ENCODE measurements around the gene MIPOL1. TPM values are rescaled to one million over a fixed set of nuclear protein-coding genes. Genes with fewer than 3 reads are reported as not detected.
"Not testable (repeated sequence)": the region's sequence is repeated elsewhere in the genome, so short reads cannot be mapped to it uniquely, and the experiment has no call there.

The MIPOL1 gene
- total and polyA plus RNA-seq, 2 donors from 2014 or later, result 4.4 to 14.8 TPM

DNA sequence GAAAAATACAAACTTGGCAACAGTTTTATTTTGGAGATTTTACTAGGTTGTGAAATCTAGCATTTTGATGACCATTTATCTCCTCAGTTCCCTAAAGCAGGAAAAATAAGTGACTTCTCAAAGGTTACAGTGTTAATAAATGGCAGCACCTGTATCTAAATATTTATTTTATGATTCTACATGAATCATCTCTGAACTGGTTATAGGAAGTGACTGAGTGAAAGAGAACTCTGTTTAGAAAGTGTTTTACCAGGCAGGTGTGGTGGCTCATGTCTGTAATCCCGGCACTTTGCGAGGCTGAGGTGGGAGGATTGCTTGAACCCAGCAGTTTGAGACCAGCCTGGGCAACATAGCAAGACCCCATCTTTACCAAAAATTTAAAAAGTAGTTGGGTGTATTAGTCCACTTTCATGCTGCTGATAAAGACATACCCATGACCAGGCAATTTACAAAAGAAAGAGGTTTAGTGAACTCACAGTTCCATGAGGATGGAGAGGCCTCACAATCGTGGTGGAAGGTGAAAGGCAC, 26.3 kb downstream of the MIPOL1 start:
- TF ChIP-seq, protein P1, sequence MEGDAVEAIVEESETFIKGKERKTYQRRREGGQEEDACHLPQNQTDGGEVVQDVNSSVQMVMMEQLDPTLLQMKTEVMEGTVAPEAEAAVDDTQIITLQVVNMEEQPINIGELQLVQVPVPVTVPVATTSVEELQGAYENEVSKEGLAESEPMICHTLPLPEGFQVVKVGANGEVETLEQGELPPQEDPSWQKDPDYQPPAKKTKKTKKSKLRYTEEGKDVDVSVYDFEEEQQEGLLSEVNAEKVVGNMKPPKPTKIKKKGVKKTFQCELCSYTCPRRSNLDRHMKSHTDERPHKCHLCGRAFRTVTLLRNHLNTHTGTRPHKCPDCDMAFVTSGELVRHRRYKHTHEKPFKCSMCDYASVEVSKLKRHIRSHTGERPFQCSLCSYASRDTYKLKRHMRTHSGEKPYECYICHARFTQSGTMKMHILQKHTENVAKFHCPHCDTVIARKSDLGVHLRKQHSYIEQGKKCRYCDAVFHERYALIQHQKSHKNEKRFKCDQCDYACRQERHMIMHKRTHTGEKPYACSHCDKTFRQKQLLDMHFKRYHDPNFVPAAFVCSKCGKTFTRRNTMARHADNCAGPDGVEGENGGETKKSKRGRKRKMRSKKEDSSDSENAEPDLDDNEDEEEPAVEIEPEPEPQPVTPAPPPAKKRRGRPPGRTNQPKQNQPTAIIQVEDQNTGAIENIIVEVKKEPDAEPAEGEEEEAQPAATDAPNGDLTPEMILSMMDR (IDR thresholded peaks at IDR 0.05; ENCODE audit: borderline replicate concordance, extremely low read depth, insufficient read depth), result no peak
- Histone ChIP-seq H3K9ac (ENCODE audit: low read length in 3 of 3) (no peak overlapping the region), H3K27ac (ENCODE audit: low read depth in 2 of 2, low read length in 2 of 2) (no peak overlapping the region), H3K27me3 (ENCODE audit: control insufficient read depth, insufficient read depth, low read length) (no peaks in the 10 kb centered on the region), H3K9me3 (ENCODE audit: control insufficient read depth in 2 of 3, insufficient read depth in 1 of 3, low read length in 3 of 3) (peaks cover 0 to 6% (median 0%) of the 10 kb centered on the region in 3 donors), H3K4me3 (ENCODE audit: low read length in 3 of 3) (no peak overlapping the region), H3K4me1 (ENCODE audit: control insufficient read depth in 2 of 3, insufficient read depth in 2 of 3, low read depth in 1 of 3, low read length in 3 of 3) (no peaks in the 10 kb centered on the region), H3K36me3 (ENCODE audit: control insufficient read depth in 2 of 3, insufficient read depth in 3 of 3, low read length in 3 of 3) (no peaks in the 10 kb centered on the region)
- DNase-seq (no peak), FAIRE-seq (no peak)
- intact Hi-C loops (cut with DNase I), result no loop called here

DNA sequence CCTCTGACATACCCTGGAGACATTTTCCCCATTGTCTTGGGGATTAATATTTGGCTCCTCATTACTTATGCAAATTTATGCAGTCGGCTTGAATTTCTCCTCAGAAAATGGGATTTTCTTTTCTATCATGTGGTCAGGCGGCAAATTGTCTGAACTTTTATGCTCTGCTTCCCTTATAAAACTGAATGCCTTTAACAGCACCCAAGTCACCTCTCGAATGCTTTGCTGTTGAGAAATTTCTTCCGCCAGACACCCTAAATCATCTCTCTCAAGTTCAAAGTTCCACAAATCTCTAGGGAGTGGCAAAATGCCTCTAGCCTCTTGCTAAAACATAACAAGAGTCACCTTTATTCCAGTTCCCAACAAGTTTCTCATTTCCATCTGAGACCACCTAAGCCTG, 27.9 kb downstream of the MIPOL1 start:
- H3K9me3 ChIP-seq (ENCODE audit: control insufficient read depth in 2 of 3, insufficient read depth in 1 of 3, low read length in 3 of 3); H3K4me1 ChIP-seq (ENCODE audit: control insufficient read depth in 2 of 3, insufficient read depth in 2 of 3, low read depth in 1 of 3, low read length in 3 of 3); H3K27me3 ChIP-seq (ENCODE audit: control insufficient read depth, insufficient read depth, low read length); DNase-seq; intact Hi-C loops (cut with DNase I); H3K36me3 ChIP-seq (ENCODE audit: control insufficient read depth in 2 of 3, insufficient read depth in 3 of 3, low read length in 3 of 3); H3K4me3 ChIP-seq (ENCODE audit: low read length in 3 of 3); H3K9ac ChIP-seq (ENCODE audit: low read length in 3 of 3); H3K27ac ChIP-seq (ENCODE audit: low read depth in 2 of 2, low read length in 2 of 2); FAIRE-seq: not testable (repeated sequence)

DNA sequence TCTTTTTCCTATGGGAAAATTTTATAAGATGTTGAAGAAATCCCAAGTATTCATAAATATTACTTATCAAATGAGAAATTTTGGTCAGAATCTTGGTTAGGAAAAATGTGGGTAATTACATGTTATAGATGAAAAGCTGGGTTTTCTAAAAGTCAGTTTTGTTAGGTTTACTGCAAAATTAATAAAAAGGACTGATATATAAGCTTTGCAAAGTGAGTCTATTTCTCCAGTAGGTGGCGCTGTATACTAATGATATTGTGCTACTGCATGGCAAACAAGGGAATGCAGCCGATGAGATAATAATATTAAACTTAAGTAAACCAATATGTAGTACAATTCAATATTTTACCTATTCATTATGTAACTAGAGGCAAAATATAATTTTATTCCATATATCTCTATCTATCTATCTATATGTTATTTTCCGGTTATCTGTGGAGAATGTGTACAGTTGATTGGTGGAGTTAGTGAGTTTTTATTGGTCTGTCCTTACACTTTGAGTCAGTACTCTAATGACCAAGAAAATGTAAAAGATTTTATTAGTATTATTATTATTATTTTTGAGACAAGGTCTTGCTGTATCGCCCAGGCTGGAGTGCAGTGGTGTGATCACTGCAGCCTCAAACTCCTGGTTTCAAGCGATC, 32.9 kb downstream of the MIPOL1 start:
- FAIRE-seq (peak; percentile 93), DNase-seq (peak in 2 of 5 donors; percentile 71 to 72)
- H3K27me3 ChIP-seq (ENCODE audit: control insufficient read depth, insufficient read depth, low read length), result no peaks in the 10 kb centered on the region
- no peaks in the 10 kb centered on the region for H3K9me3 ChIP-seq (ENCODE audit: control insufficient read depth in 2 of 3, insufficient read depth in 1 of 3, low read length in 3 of 3)
- H3K36me3 ChIP-seq (ENCODE audit: control insufficient read depth in 2 of 3, insufficient read depth in 3 of 3, low read length in 3 of 3), result no peaks in the 10 kb centered on the region
- H3K4me3 ChIP-seq (ENCODE audit: low read length in 3 of 3), result no peak overlapping the region
- no peak overlapping the region for H3K27ac ChIP-seq (ENCODE audit: low read depth in 2 of 2, low read length in 2 of 2)
- no peaks in the 10 kb centered on the region for H3K4me1 ChIP-seq (ENCODE audit: control insufficient read depth in 2 of 3, insufficient read depth in 2 of 3, low read depth in 1 of 3, low read length in 3 of 3)
- intact Hi-C loops (cut with DNase I), result no loop called here
- H3K9ac ChIP-seq (ENCODE audit: low read length in 3 of 3), result no peak overlapping the region
- TF ChIP-seq, protein P1 (IDR thresholded peaks at IDR 0.05; ENCODE audit: borderline replicate concordance, extremely low read depth, insufficient read depth), result peak; percentile 64

DNA sequence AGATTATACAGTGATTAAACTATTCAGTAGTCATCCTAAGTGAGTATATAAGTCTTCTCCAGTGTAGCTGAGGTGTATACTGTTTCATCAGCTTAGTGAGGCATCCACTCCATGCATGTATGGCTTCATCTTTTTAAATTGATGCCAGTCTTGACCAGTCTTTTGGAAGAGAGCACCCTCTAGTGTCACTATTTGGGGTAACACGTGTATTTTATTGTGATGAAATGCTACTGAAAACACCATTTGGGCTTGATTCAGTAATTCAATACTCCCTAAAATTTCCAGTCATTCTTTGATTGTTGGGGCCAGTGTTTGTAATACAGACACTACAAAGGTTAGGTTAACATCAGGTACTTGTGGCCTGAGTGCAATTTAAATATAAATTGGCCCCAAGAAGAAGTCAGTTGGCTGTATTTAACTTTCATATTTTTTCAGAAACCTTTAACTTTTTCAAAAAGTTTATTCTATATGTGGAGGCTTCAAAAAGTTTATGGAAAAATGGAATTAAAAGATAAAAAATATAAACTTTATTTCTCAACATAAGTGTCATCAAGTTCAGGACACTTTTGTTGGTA, 35.3 kb downstream of the MIPOL1 start:
- no peak overlapping the region for H3K27ac ChIP-seq (ENCODE audit: low read depth in 2 of 2, low read length in 2 of 2)
- no peaks in the 10 kb centered on the region for H3K9me3 ChIP-seq (ENCODE audit: control insufficient read depth in 2 of 3, insufficient read depth in 1 of 3, low read length in 3 of 3)
- no peaks in the 10 kb centered on the region for H3K36me3 ChIP-seq (ENCODE audit: control insufficient read depth in 2 of 3, insufficient read depth in 3 of 3, low read length in 3 of 3)
- no peak for FAIRE-seq
- TF ChIP-seq, protein P1 (IDR thresholded peaks at IDR 0.05; ENCODE audit: borderline replicate concordance, extremely low read depth, insufficient read depth), result peak; percentile 67
- H3K27me3 ChIP-seq (ENCODE audit: control insufficient read depth, insufficient read depth, low read length), result no peaks in the 10 kb centered on the region
- H3K4me1 ChIP-seq (ENCODE audit: control insufficient read depth in 2 of 3, insufficient read depth in 2 of 3, low read depth in 1 of 3, low read length in 3 of 3), result no peaks in the 10 kb centered on the region
- intact Hi-C loops (cut with DNase I), result no loop called here
- H3K9ac ChIP-seq (ENCODE audit: low read length in 3 of 3), result no peak overlapping the region
- DNase-seq, result peak in 2 of 5 donors; percentile 48 to 50
- no peak overlapping the region for H3K4me3 ChIP-seq (ENCODE audit: low read length in 3 of 3)
